ENCODE measurements around the gene ZRANB3. TPM values are rescaled to one million over a fixed set of nuclear protein-coding genes. Genes with fewer than 3 reads are reported as not detected.

Gene ZRANB3
- total and polyA plus RNA-seq, 4 donors: 2.5 to 7.2 (median 4.1) TPM

DNA sequence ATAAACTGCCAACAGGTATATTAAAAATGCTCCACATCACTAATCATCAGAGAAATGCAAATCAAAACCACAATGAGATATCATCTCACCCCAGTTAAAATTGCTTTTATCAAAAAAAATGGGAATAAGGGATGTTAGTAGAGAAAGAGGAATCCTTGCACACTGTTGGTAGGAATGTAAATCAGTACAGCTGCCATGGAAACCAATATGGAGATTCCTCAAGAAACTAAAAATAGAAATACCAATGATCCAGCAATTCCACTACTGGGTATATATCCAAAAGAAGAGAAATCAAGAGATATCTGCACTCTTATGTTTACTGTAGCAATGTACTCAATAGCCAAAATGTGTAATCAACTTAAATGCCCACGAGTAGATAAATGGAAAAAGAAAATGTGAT, 40.6 kb downstream of the ZRANB3 start:
- 93% methylated on average over 1 of the region's 1 CpG for WGBS
- Histone ChIP-seq H3K9ac (ENCODE audit: low read depth in 1 of 2, low read length in 2 of 2) (no peak overlapping the region), H3K4me1 (ENCODE audit: control insufficient read depth in 4 of 4, insufficient read depth in 4 of 4, low read length in 3 of 4) (no peaks in the 10 kb centered on the region), H3K9me3 (ENCODE audit: control insufficient read depth in 4 of 4, low read length in 3 of 4) (no peaks in the 10 kb centered on the region), H3K36me3 (ENCODE audit: control insufficient read depth in 4 of 4, insufficient read depth in 3 of 4, low read depth in 1 of 4, low read length in 3 of 4) (peaks cover 0 to 7% (median 0%) of the 10 kb centered on the region in 4 donors), H3K27ac (ENCODE audit: low read depth in 1 of 2, low read length in 2 of 2) (no peak overlapping the region), H3K4me3 (ENCODE audit: low read depth in 1 of 3, low read length in 3 of 3) (no peak overlapping the region), H3K27me3 (ENCODE audit: control insufficient read depth in 4 of 4, insufficient read depth in 4 of 4, low read length in 3 of 4) (no peaks in the 10 kb centered on the region)
- TF ChIP-seq JUND (IDR thresholded peaks at IDR 0.05) (no peak), HNF4G (IDR thresholded peaks at IDR 0.05) (no peak), TAF1 (conservative IDR thresholded peaks at IDR 0.05) (no peak), YY1 (IDR thresholded peaks at IDR 0.05) (no peak), RAD21 (IDR thresholded peaks at IDR 0.05) (no peak), GABPA (IDR thresholded peaks at IDR 0.05 in 1 of 2, conservative IDR thresholded peaks at IDR 0.05 in 1 of 2) (no peak), NR2F2 (IDR thresholded peaks at IDR 0.05) (no peak), FOXA2 (IDR thresholded peaks at IDR 0.05) (no peak), HNF4A (conservative IDR thresholded peaks at IDR 0.05) (no peak), EGR1 (IDR thresholded peaks at IDR 0.05; ENCODE audit: low read depth in 2 of 2) (no peak), FOXA1 (IDR thresholded peaks at IDR 0.05) (no peak), RXRA (IDR thresholded peaks at IDR 0.05) (no peak), SP1 (IDR thresholded peaks at IDR 0.05) (no peak)
- TF ChIP-seq, protein P1, sequence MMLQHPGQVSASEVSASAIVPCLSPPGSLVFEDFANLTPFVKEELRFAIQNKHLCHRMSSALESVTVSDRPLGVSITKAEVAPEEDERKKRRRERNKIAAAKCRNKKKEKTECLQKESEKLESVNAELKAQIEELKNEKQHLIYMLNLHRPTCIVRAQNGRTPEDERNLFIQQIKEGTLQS (IDR thresholded peaks at IDR 0.05): no peak
- TF ChIP-seq, protein P2, sequence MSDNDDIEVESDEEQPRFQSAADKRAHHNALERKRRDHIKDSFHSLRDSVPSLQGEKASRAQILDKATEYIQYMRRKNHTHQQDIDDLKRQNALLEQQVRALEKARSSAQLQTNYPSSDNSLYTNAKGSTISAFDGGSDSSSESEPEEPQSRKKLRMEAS (IDR thresholded peaks at IDR 0.05): no peak
- TF ChIP-seq, protein P3, sequence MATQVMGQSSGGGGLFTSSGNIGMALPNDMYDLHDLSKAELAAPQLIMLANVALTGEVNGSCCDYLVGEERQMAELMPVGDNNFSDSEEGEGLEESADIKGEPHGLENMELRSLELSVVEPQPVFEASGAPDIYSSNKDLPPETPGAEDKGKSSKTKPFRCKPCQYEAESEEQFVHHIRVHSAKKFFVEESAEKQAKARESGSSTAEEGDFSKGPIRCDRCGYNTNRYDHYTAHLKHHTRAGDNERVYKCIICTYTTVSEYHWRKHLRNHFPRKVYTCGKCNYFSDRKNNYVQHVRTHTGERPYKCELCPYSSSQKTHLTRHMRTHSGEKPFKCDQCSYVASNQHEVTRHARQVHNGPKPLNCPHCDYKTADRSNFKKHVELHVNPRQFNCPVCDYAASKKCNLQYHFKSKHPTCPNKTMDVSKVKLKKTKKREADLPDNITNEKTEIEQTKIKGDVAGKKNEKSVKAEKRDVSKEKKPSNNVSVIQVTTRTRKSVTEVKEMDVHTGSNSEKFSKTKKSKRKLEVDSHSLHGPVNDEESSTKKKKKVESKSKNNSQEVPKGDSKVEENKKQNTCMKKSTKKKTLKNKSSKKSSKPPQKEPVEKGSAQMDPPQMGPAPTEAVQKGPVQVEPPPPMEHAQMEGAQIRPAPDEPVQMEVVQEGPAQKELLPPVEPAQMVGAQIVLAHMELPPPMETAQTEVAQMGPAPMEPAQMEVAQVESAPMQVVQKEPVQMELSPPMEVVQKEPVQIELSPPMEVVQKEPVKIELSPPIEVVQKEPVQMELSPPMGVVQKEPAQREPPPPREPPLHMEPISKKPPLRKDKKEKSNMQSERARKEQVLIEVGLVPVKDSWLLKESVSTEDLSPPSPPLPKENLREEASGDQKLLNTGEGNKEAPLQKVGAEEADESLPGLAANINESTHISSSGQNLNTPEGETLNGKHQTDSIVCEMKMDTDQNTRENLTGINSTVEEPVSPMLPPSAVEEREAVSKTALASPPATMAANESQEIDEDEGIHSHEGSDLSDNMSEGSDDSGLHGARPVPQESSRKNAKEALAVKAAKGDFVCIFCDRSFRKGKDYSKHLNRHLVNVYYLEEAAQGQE (IDR thresholded peaks at IDR 0.05): no peak
- TF ChIP-seq, protein P4, sequence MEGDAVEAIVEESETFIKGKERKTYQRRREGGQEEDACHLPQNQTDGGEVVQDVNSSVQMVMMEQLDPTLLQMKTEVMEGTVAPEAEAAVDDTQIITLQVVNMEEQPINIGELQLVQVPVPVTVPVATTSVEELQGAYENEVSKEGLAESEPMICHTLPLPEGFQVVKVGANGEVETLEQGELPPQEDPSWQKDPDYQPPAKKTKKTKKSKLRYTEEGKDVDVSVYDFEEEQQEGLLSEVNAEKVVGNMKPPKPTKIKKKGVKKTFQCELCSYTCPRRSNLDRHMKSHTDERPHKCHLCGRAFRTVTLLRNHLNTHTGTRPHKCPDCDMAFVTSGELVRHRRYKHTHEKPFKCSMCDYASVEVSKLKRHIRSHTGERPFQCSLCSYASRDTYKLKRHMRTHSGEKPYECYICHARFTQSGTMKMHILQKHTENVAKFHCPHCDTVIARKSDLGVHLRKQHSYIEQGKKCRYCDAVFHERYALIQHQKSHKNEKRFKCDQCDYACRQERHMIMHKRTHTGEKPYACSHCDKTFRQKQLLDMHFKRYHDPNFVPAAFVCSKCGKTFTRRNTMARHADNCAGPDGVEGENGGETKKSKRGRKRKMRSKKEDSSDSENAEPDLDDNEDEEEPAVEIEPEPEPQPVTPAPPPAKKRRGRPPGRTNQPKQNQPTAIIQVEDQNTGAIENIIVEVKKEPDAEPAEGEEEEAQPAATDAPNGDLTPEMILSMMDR (IDR thresholded peaks at IDR 0.05; ENCODE audit: low read depth, low read length, missing input control): no peak
- TF ChIP-seq, protein P5, sequence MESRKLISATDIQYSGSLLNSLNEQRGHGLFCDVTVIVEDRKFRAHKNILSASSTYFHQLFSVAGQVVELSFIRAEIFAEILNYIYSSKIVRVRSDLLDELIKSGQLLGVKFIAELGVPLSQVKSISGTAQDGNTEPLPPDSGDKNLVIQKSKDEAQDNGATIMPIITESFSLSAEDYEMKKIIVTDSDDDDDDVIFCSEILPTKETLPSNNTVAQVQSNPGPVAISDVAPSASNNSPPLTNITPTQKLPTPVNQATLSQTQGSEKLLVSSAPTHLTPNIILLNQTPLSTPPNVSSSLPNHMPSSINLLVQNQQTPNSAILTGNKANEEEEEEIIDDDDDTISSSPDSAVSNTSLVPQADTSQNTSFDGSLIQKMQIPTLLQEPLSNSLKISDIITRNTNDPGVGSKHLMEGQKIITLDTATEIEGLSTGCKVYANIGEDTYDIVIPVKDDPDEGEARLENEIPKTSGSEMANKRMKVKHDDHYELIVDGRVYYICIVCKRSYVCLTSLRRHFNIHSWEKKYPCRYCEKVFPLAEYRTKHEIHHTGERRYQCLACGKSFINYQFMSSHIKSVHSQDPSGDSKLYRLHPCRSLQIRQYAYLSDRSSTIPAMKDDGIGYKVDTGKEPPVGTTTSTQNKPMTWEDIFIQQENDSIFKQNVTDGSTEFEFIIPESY (IDR thresholded peaks at IDR 0.05): no peak
- no peak for DNase-seq (ENCODE audit: low spot score)

All from liver (tissue), 9 donors.